HepG2 (cell line): ENCODE data around the gene COL13A1. TPM values are rescaled to one million over a fixed set of nuclear protein-coding genes. Genes with fewer than 3 reads are reported as not detected.

ENCODE experiments used
- ATAC-seq: fragments of 200-7000 bp; cut with Tn5 transposase; 3 replicates; pipeline ENCODE4 v1.9.1; 2020; ENCODE audit warnings: mild to moderate bottlenecking, moderate library complexity
- BruUV-seq: library from RNA; stranded (reverse); fragments of 400-500 nt; replicated peaks from 2 replicates; lab custom pipeline; 2021; lab: Mats Ljungman, UMichigan
- CTCF ChIA-PET: fragments of 300-600 bp; formaldehyde crosslinking; extraction: SDS; loops from one replicate; lab custom pipeline; 2021; ENCODE audit warnings: low total read pairs, inconsistent platforms, low intra/inter-chr PET ratio; lab: Yijun Ruan, JAX
- POLR2A ChIA-PET: fragments of 350-600 bp; sonication (Branson Sonifier 250); formaldehyde crosslinking; loops from one replicate; lab custom pipeline; 2020; ENCODE audit warnings: antibody characterized with exemption, inconsistent platforms; lab: Yijun Ruan, JAX
- DNase-seq: peaks from one replicate; pipeline ENCODE4 v3.0.0-alpha.2; 2015; ENCODE audit warnings: low spot score
- FAIRE-seq: peaks from 3 replicates; lab custom pipeline; 2011; peaks lifted over from hg19 to GRCh38; lab: Jason Lieb, UNC
- H2AFZ ChIP-seq: one replicate; pipeline ENCODE4 v1.6.1; 2011; ENCODE audit warnings: low read length, inconsistent platforms
- H3K27ac ChIP-seq: fragments of 300-600 bp; 3 replicates; pipeline ENCODE4 v1.8.0; 2011; ENCODE audit warnings: mixed run types, mild to moderate bottlenecking, mixed read lengths, low read length, inconsistent platforms; ENCODE audit not compliant: insufficient read depth; ENCODE audit errors: extremely low read length
- H3K27me3 ChIP-seq, 2 experiments: fragments of 200-600 bp in 1 of 2; 2 replicates in 1 of 2; 3 replicates in 1 of 2; pipeline versions ENCODE4 v1.6.0 to v1.8.0; 2011; ENCODE audit warnings: low read length in 2 of 2, mild to moderate bottlenecking in 2 of 2, moderate library complexity in 2 of 2, inconsistent platforms in 1 of 2; ENCODE audit not compliant: insufficient read depth in 2 of 2, control insufficient read depth in 1 of 2
- H3K36me3 ChIP-seq, 2 experiments: fragments of 200-600 bp in 1 of 2; replicated peaks in 1 of 2; 2 replicates in 1 of 2; 3 replicates in 1 of 2; pipeline versions ENCODE4 v1.5.1 to v1.8.0; 2011; ENCODE audit warnings: low read length in 2 of 2, inconsistent platforms in 1 of 2; ENCODE audit not compliant: insufficient read depth in 2 of 2, control insufficient read depth in 1 of 2
- H3K4me1 ChIP-seq: 2 replicates; pipeline ENCODE4 v1.5.1; 2012; ENCODE audit warnings: low read length, inconsistent platforms; ENCODE audit not compliant: insufficient read depth
- H3K4me2 ChIP-seq: 2 replicates; pipeline ENCODE4 v1.6.0; 2011; ENCODE audit warnings: low read depth, low read length, inconsistent platforms
- H3K4me3 ChIP-seq, 3 experiments: fragments of 200-600 bp in 1 of 3; sonication (generic), shearing (Covaris generic) in 1 of 3; replicated peaks in 1 of 3; 2 replicates each; pipeline ENCODE4 v1.5.1; 2011 to 2016; ENCODE audit warnings: low read length in 3 of 3, inconsistent platforms in 2 of 3, low read depth in 2 of 3, mild to moderate bottlenecking in 2 of 3, control low read depth in 1 of 3, mixed read lengths in 1 of 3; ENCODE audit not compliant: insufficient read depth in 1 of 3
- H3K79me2 ChIP-seq: one replicate; pipeline ENCODE4 v1.6.1; 2011; ENCODE audit warnings: low read length, inconsistent platforms; ENCODE audit not compliant: insufficient read depth
- H3K9ac ChIP-seq: 2 replicates; pipeline ENCODE4 v1.6.0; 2011; ENCODE audit warnings: mild to moderate bottlenecking, low read depth, low read length, inconsistent platforms; ENCODE audit not compliant: insufficient read depth
- H3K9me3 ChIP-seq: 2 replicates; pipeline ENCODE4 v1.5.1; 2012; ENCODE audit warnings: mild to moderate bottlenecking, low read length
- H4K20me1 ChIP-seq: 2 replicates; pipeline ENCODE4 v1.6.0; 2011; ENCODE audit warnings: inconsistent platforms, mild to moderate bottlenecking, low read length, moderate library complexity; ENCODE audit not compliant: insufficient read depth
- BRF2 ChIP-seq: sonication (generic); formaldehyde crosslinking; IDR thresholded peaks from 2 replicates; pipeline ENCODE4 v1.8.1; 2022; ENCODE audit warnings: mild to moderate bottlenecking, missing genetic modification reagents
- CEBPZ ChIP-seq: IDR thresholded peaks from 2 replicates; pipeline ENCODE4 v1.6.1; 2012; ENCODE audit warnings: low read length, improper control_type of control experiment
- ETV5 ChIP-seq: IDR thresholded peaks from 2 replicates; pipeline ENCODE4 v1.6.1; 2018; ENCODE audit warnings: missing biosample characterization, missing genetic modification reagents, inconsistent platforms, borderline replicate concordance
- MTA1 ChIP-seq: sonication (generic); formaldehyde crosslinking; IDR thresholded peaks from 2 replicates; pipeline ENCODE4 v1.4.0; 2020; ENCODE audit warnings: missing genetic modification reagents, mild to moderate bottlenecking, borderline replicate concordance
- RFX5 ChIP-seq: IDR thresholded peaks from 2 replicates; pipeline ENCODE4 v1.6.1; 2011; ENCODE audit warnings: low read depth, low read length, improper control_type of control experiment
- TAF1 ChIP-seq: sonication (generic); formaldehyde crosslinking; IDR thresholded peaks from 2 replicates; pipeline ENCODE4 v1.4.0; 2020; ENCODE audit warnings: missing genetic modification reagents
- ZNF772 ChIP-seq: sonication (generic); formaldehyde crosslinking; IDR thresholded peaks from 2 replicates; pipeline ENCODE4 v1.5.0; 2020; ENCODE audit warnings: mild to moderate bottlenecking, missing genetic modification reagents
- ZNF777 ChIP-seq: sonication (generic); formaldehyde crosslinking; IDR thresholded peaks from 2 replicates; pipeline ENCODE4 v1.4.0; 2020; ENCODE audit warnings: missing genetic modification reagents
- WGBS: methylation state at CpG from one replicate; pipeline ENCODE4 v1.1.6; 2017; ENCODE audit warnings: low lambda C conversion rate; 5-methylcytosine and 5-hydroxymethylcytosine counted together
- in situ Hi-C: cut with HindIII; loops from 2 replicates; pipeline ENCODE4 v1.10.0; 2017; ENCODE audit warnings: low pct_unique_long_range_greater_than_20kb; ENCODE audit not compliant: extremely low pct_ligation_motif_present
- intact Hi-C: fragments of 100-400 bp; cut with micrococcal nuclease; formaldehyde crosslinking; loops from one replicate; pipeline ENCODE4 v1.10.0; 2022; ENCODE audit not compliant: unreplicated experiment
- polyA plus RNA-seq, 8 experiments: library from polyadenylated mRNA; depleted of rRNA in 3 of 8; stranded (reverse) in 7 of 8; unstranded in 1 of 8; fragments of >200 nt; fragmentation: Illumina TruSeq in 4 of 8; extraction: Trizol in 4 of 8; gene quantifications; 2 replicates each; pipeline versions ENCODE4 v1.2.1 to v1.2.3, GENCODE V29; 2011 to 2016; ENCODE audit warnings: low read depth in 4 of 8, missing spikeins in 1 of 8, mixed read lengths in 1 of 8; ENCODE audit not compliant: insufficient read depth in 1 of 8
- total RNA-seq, 5 experiments: library from RNA; depleted of rRNA; stranded (reverse); fragments of >200 nt; fragmentation: Illumina TruSeq; extraction: Trizol; gene quantifications; 2 replicates each; pipeline ENCODE4 v1.2.3, GENCODE V29; 2016; ENCODE audit warnings: low read depth in 1 of 5

Gene COL13A1
- total and polyA plus RNA-seq, 2 of the 13 experiments (the other 11 are each of a cell fraction or from before 2014, with no cell fraction given): 0.07 TPM; not detected in 1

GRCh38 chr10:69939061-69939460 lies 137.4 kb downstream of the COL13A1 start (continued):
- no peak for TF ChIP-seq CEBPZ
- no peak for TF ChIP-seq ZNF772 (CRISPR knock-in tag)

DNA sequence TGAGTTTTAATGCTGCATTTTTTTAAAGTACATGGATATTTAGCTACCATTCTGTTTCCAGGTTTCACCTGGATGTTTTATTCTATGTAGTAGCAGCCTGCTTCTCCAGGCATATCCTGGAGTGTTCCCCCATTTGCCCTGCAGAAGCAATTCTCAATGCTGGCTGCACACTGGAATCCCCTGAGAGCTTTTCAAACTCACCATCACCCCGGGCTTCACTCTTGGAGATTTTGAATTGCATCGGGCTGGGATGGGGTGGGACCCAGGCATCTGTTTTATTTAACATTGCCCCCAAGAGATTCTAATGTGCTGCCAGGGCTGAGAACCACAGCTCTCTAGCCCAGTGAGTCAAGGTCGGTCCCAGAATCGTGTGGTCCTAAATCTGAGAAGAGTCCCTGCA lies 137.8 kb downstream of the COL13A1 start:
- intact Hi-C loops: no loop called here
- no peak for FAIRE-seq
- CTCF ChIA-PET: no interaction called here
- Histone ChIP-seq H3K27me3 (peaks cover under 1 to 24% of the 10 kb centered on the region in 2 experiments; a peak in 2 of 5 replicates), H3K79me2 (no peaks in the 10 kb centered on the region), H2AFZ (no peak overlapping the region), H3K27ac (no peak overlapping the region), H3K36me3 (no peaks in the 10 kb centered on the region), H3K9ac (no peak overlapping the region), H3K4me1 (no peaks in the 10 kb centered on the region), H3K4me3 (no peak overlapping the region), H3K4me2 (no peak overlapping the region), H4K20me1 (no peaks in the 10 kb centered on the region), H3K9me3 (no peaks in the 10 kb centered on the region)
- no peak for DNase-seq
- WGBS: 0% methylated on average over 4 of the region's 4 CpGs
- POLR2A ChIA-PET: no interaction called here
- ATAC-seq: no peak
- no TSS peak for BruUV-seq
- in situ Hi-C loops: no loop called here
- TF ChIP-seq BRF2 (CRISPR knock-in tag): no peak
- no peak for TF ChIP-seq RFX5
- TF ChIP-seq MTA1 (CRISPR knock-in tag): no peak
- TF ChIP-seq ETV5 (CRISPR knock-in tag): no peak
- TF ChIP-seq ZNF777 (CRISPR knock-in tag): no peak
- TF ChIP-seq TAF1 (CRISPR knock-in tag): no peak
